HepG2 (cell line): ENCODE data around the gene C5AR1. TPM values are rescaled to one million over a fixed set of nuclear protein-coding genes. Genes with fewer than 3 reads are reported as not detected.

Experiments
- CC2D1A ChIP-seq: sonication (generic); formaldehyde crosslinking; IDR thresholded peaks from 2 replicates; pipeline ENCODE4 v1.8.1; 2023; ENCODE audit warnings: mild to moderate bottlenecking, missing genetic modification reagents
- FOXJ3 ChIP-seq: sonication (generic); formaldehyde crosslinking; IDR thresholded peaks from 2 replicates; pipeline ENCODE4 v1.4.0; 2020; ENCODE audit warnings: missing genetic modification reagents, mild to moderate bottlenecking, borderline replicate concordance
- GLI4 ChIP-seq: sonication (generic); formaldehyde crosslinking; IDR thresholded peaks from 2 replicates; pipeline ENCODE4 v1.5.1; 2020; ENCODE audit warnings: missing genetic modification reagents, mild to moderate bottlenecking, moderate library complexity, borderline replicate concordance
- HDAC2 ChIP-seq: sonication (generic); formaldehyde crosslinking; IDR thresholded peaks from 2 replicates; pipeline ENCODE4 v1.4.0; 2020; ENCODE audit warnings: missing genetic modification reagents
- IRF2 ChIP-seq: IDR thresholded peaks from 2 replicates; pipeline ENCODE4 v1.6.1; 2018; ENCODE audit warnings: missing genetic modification reagents, missing compliant biosample characterization
- KAT8 ChIP-seq: IDR thresholded peaks from 2 replicates; pipeline ENCODE4 v1.6.1; 2016; ENCODE audit warnings: missing genetic modification reagents, missing compliant biosample characterization
- KDM1A ChIP-seq: IDR thresholded peaks from 2 replicates; pipeline ENCODE4 v1.6.1; 2016; ENCODE audit warnings: missing compliant biosample characterization
- KDM5A ChIP-seq: fragments of 200-600 bp; sonication (generic); IDR thresholded peaks from 2 replicates; pipeline ENCODE4 v1.7.0; 2018; ENCODE audit warnings: antibody characterized with exemption, mild to moderate bottlenecking, low read length, borderline replicate concordance
- SMAD9 ChIP-seq: sonication (generic); formaldehyde crosslinking; IDR thresholded peaks from 2 replicates; pipeline ENCODE4 v1.5.1; 2020; ENCODE audit warnings: mild to moderate bottlenecking, missing genetic modification reagents
- YEATS2 ChIP-seq: sonication (generic); formaldehyde crosslinking; IDR thresholded peaks from 2 replicates; pipeline ENCODE4 v1.4.0; 2020; ENCODE audit warnings: missing genetic modification reagents, borderline replicate concordance
- YY1 ChIP-seq: IDR thresholded peaks from 2 replicates; pipeline ENCODE4 v1.6.1; 2011; ENCODE audit warnings: low read length, low read depth, moderate library complexity, mild to moderate bottlenecking; ENCODE audit not compliant: insufficient read depth, insufficient replicate concordance
- ZBTB3 ChIP-seq: sonication (generic); formaldehyde crosslinking; IDR thresholded peaks from 2 replicates; pipeline ENCODE4 v1.4.0; 2020; ENCODE audit warnings: low read depth, mild to moderate bottlenecking, moderate library complexity, missing genetic modification reagents, borderline replicate concordance
- ZFP62 ChIP-seq: sonication (generic); formaldehyde crosslinking; IDR thresholded peaks from 2 replicates; pipeline ENCODE4 v1.4.0; 2020; ENCODE audit warnings: missing genetic modification reagents
- ZNF781 ChIP-seq: sonication (generic); formaldehyde crosslinking; IDR thresholded peaks from 2 replicates; pipeline ENCODE4 v1.5.1; 2020; ENCODE audit warnings: borderline replicate concordance, mild to moderate bottlenecking, missing genetic modification reagents; ENCODE audit errors: not compliant biosample characterization
- polyA plus RNA-seq, 8 experiments: library from polyadenylated mRNA; depleted of rRNA in 3 of 8; stranded (reverse) in 7 of 8; unstranded in 1 of 8; fragments of >200 nt; fragmentation: Illumina TruSeq in 4 of 8; extraction: Trizol in 4 of 8; gene quantifications; 2 replicates each; pipeline versions ENCODE4 v1.2.1 to v1.2.3, GENCODE V29; 2011 to 2016; ENCODE audit warnings: low read depth in 4 of 8, missing spikeins in 1 of 8, mixed read lengths in 1 of 8; ENCODE audit not compliant: insufficient read depth in 1 of 8
- total RNA-seq, 5 experiments: library from RNA; depleted of rRNA; stranded (reverse); fragments of >200 nt; fragmentation: Illumina TruSeq; extraction: Trizol; gene quantifications; 2 replicates each; pipeline ENCODE4 v1.2.3, GENCODE V29; 2016; ENCODE audit warnings: low read depth in 1 of 5
- TF ChIP-seq, protein P1 (sequence below), 2 experiments: sonication (generic) in 1 of 2; formaldehyde crosslinking in 1 of 2; IDR thresholded peaks; 2 replicates each; pipeline versions ENCODE4 v1.6.1 to v1.9.0; 2014 to 2022; ENCODE audit warnings: antibody characterized with exemption in 1 of 2, borderline replicate concordance in 1 of 2, inconsistent platforms in 1 of 2, low read depth in 1 of 2, missing genetic modification reagents in 1 of 2
- TF ChIP-seq, protein P2 (sequence below): sonication (generic); formaldehyde crosslinking; IDR thresholded peaks from 2 replicates; pipeline ENCODE4 v1.4.0; 2020; ENCODE audit warnings: missing genetic modification reagents
- TF ChIP-seq, protein P3 (sequence below): sonication (generic); formaldehyde crosslinking; IDR thresholded peaks from 2 replicates; pipeline ENCODE4 v1.4.0; 2020; ENCODE audit warnings: mild to moderate bottlenecking, missing genetic modification reagents
- TF ChIP-seq, protein P4 (sequence below): sonication (generic); formaldehyde crosslinking; IDR thresholded peaks from 2 replicates; pipeline ENCODE4 v1.5.0; 2020; ENCODE audit warnings: mild to moderate bottlenecking, missing genetic modification reagents

Gene C5AR1
- total and polyA plus RNA-seq, 2 of the 13 experiments (the other 11 are each of a cell fraction or from before 2014, with no cell fraction given): 0.07 to 1.6 TPM

DNA sequence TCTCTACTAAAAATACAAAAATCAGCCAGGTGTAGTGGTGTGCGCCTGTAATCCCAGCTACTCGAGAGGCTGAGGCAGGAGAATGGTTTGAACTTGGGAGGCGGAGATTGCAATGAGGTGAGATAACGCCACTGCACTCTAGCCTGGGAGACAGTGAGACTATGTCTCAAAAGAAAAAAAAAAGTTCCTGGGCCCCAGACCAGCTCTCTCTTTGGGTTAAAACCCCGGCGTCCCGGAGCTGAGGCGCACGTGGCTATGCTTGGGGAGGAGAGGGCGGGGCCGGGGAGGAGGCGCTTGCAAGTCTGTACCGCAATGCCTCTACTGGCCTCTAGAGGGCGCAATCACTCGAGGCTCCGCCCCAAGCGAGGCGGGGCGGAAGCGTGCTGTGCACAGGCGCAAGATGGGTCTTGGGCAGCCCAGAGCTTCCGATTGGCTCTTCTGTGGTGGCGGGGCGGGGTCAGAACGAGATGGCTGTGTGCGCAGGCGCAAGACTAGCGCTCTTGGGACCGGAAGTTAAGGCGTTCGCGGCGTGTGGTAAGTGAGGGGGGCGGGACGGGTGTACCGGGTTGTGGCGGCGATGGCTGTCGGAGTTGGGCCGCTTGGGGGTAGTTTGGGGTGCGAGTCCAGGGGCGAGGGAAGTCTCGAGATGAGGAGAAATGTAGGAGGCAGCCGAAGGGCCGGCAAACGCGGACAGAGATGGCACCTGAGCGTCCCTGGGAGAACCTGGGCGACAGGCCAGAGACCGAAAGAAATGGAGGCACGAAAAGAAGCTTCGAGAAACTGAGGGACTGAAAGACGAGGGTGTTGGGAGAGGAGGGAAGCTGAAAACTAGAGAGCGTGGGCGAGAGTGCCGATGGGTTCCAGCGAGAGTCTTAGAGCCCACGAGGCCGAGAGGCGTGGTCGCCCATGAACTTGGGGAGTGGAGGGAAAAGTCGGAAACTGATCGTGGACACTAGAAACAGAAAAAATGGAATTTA, 39.4 kb downstream of the C5AR1 start, which contains the start of gene DHX34 (continued):
- TF ChIP-seq, protein P1, sequence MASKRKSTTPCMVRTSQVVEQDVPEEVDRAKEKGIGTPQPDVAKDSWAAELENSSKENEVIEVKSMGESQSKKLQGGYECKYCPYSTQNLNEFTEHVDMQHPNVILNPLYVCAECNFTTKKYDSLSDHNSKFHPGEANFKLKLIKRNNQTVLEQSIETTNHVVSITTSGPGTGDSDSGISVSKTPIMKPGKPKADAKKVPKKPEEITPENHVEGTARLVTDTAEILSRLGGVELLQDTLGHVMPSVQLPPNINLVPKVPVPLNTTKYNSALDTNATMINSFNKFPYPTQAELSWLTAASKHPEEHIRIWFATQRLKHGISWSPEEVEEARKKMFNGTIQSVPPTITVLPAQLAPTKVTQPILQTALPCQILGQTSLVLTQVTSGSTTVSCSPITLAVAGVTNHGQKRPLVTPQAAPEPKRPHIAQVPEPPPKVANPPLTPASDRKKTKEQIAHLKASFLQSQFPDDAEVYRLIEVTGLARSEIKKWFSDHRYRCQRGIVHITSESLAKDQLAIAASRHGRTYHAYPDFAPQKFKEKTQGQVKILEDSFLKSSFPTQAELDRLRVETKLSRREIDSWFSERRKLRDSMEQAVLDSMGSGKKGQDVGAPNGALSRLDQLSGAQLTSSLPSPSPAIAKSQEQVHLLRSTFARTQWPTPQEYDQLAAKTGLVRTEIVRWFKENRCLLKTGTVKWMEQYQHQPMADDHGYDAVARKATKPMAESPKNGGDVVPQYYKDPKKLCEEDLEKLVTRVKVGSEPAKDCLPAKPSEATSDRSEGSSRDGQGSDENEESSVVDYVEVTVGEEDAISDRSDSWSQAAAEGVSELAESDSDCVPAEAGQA (IDR thresholded peaks at IDR 0.05; ENCODE audit: low read depth): peak; percentile 9; the same call in 1 of the 2 replicates
- TF ChIP-seq, protein P1 (CRISPR knock-in tag; IDR thresholded peaks at IDR 0.05; ENCODE audit: borderline replicate concordance): no peak
- TF ChIP-seq, protein P2, sequence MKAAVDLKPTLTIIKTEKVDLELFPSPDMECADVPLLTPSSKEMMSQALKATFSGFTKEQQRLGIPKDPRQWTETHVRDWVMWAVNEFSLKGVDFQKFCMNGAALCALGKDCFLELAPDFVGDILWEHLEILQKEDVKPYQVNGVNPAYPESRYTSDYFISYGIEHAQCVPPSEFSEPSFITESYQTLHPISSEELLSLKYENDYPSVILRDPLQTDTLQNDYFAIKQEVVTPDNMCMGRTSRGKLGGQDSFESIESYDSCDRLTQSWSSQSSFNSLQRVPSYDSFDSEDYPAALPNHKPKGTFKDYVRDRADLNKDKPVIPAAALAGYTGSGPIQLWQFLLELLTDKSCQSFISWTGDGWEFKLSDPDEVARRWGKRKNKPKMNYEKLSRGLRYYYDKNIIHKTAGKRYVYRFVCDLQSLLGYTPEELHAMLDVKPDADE (CRISPR knock-in tag): no peak
- peak; percentile 69 for TF ChIP-seq YY1
- TF ChIP-seq IRF2 (CRISPR knock-in tag): 0 out of 2 replicates have a peak, but pooled peaks have one; percentile 53
- TF ChIP-seq CC2D1A (CRISPR knock-in tag): no peak
- TF ChIP-seq FOXJ3: no peak
- TF ChIP-seq KDM5A: peak; percentile 52; the same call in 1 of the 2 replicates
- peak; percentile 89 for TF ChIP-seq ZNF781
- no peak for TF ChIP-seq KDM1A (CRISPR knock-in tag)
- TF ChIP-seq KAT8 (CRISPR knock-in tag): peak; percentile 85
- TF ChIP-seq YEATS2 (CRISPR knock-in tag): peak; percentile 82; the same call in 1 of the 2 replicates
- no peak for TF ChIP-seq HDAC2 (CRISPR knock-in tag)
- TF ChIP-seq ZFP62 (CRISPR knock-in tag): no peak
- TF ChIP-seq GLI4: no peak
- TF ChIP-seq, protein P3, sequence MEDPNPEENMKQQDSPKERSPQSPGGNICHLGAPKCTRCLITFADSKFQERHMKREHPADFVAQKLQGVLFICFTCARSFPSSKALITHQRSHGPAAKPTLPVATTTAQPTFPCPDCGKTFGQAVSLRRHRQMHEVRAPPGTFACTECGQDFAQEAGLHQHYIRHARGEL (CRISPR knock-in tag): no peak
- no peak for TF ChIP-seq SMAD9 (CRISPR knock-in tag)
- TF ChIP-seq, protein P4, sequence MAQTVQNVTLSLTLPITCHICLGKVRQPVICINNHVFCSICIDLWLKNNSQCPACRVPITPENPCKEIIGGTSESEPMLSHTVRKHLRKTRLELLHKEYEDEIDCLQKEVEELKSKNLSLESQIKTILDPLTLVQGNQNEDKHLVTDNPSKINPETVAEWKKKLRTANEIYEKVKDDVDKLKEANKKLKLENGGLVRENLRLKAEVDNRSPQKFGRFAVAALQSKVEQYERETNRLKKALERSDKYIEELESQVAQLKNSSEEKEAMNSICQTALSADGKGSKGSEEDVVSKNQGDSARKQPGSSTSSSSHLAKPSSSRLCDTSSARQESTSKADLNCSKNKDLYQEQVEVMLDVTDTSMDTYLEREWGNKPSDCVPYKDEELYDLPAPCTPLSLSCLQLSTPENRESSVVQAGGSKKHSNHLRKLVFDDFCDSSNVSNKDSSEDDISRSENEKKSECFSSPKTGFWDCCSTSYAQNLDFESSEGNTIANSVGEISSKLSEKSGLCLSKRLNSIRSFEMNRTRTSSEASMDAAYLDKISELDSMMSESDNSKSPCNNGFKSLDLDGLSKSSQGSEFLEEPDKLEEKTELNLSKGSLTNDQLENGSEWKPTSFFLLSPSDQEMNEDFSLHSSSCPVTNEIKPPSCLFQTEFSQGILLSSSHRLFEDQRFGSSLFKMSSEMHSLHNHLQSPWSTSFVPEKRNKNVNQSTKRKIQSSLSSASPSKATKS: no peak
- no peak; the same call in 1 of the 2 replicates for TF ChIP-seq ZBTB3 (CRISPR knock-in tag)
